ENCODE data around the gene MTCH2.

Gene MTCH2

GRCh38 chr11:47611348-47611794 is 31.0 kb downstream of the MTCH2 start:
- no peak for TF ChIP-seq CTCF (IDR thresholded peaks at IDR 0.05)
- H3K36me3 Mint-ChIP-seq (ENCODE audit: low read depth), result peaks cover 20% of the 10 kb centered on the region
- no peak overlapping the region for H3K4me3 Mint-ChIP-seq
- no peaks in the 10 kb centered on the region for H3K9me3 Mint-ChIP-seq
- DNase-seq, result no peak
- no peaks in the 10 kb centered on the region for H3K27me3 Mint-ChIP-seq (ENCODE audit: low read depth, poor library complexity)
- H3K4me1 Mint-ChIP-seq, result peaks cover 21% of the 10 kb centered on the region
- no peak overlapping the region for H3K27ac Mint-ChIP-seq

GRCh38 chr11:47609675-47610074 is 32.7 kb downstream of the MTCH2 start:
- H3K4me3 Mint-ChIP-seq, result no peak overlapping the region
- H3K4me1 Mint-ChIP-seq, result peaks cover 25% of the 10 kb centered on the region
- no peak for TF ChIP-seq CTCF (IDR thresholded peaks at IDR 0.05)
- peaks cover 23% of the 10 kb centered on the region for H3K36me3 Mint-ChIP-seq (ENCODE audit: low read depth)
- peak overlapping the region; percentile 3 for H3K27ac Mint-ChIP-seq
- H3K27me3 Mint-ChIP-seq (ENCODE audit: low read depth, poor library complexity), result no peaks in the 10 kb centered on the region
- no peaks in the 10 kb centered on the region for H3K9me3 Mint-ChIP-seq
- DNase-seq, result no peak

- H3K36me3 Mint-ChIP-seq (ENCODE audit: low read depth), result peaks cover 23% of the 10 kb centered on the region
- DNase-seq, result no peak
- no peaks in the 10 kb centered on the region for H3K9me3 Mint-ChIP-seq
- peak overlapping the region; percentile 77 for H3K27ac Mint-ChIP-seq
- TF ChIP-seq CTCF (IDR thresholded peaks at IDR 0.05), result no peak
- H3K4me1 Mint-ChIP-seq, result peaks cover 26% of the 10 kb centered on the region
- no peak overlapping the region for H3K4me3 Mint-ChIP-seq
- no peaks in the 10 kb centered on the region for H3K27me3 Mint-ChIP-seq (ENCODE audit: low read depth, poor library complexity)
These were observed 35.0 kb downstream of the MTCH2 start for GRCh38 chr11:47607380-47607779.

- H3K9me3 Mint-ChIP-seq, result no peaks in the 10 kb centered on the region
- H3K27ac Mint-ChIP-seq, result peak overlapping the region; percentile 77
- no peak for TF ChIP-seq CTCF (IDR thresholded peaks at IDR 0.05)
- peak; percentile 33 for DNase-seq
- H3K4me1 Mint-ChIP-seq, result peaks cover 30% of the 10 kb centered on the region
- no peaks in the 10 kb centered on the region for H3K27me3 Mint-ChIP-seq (ENCODE audit: low read depth, poor library complexity)
- peaks cover 20% of the 10 kb centered on the region for H3K36me3 Mint-ChIP-seq (ENCODE audit: low read depth)
- no peak overlapping the region for H3K4me3 Mint-ChIP-seq
These were observed 35.6 kb downstream of the MTCH2 start for GRCh38 chr11:47606731-47607130.

GRCh38 chr11:47605921-47606320 is 36.4 kb downstream of the MTCH2 start:
- Mint-ChIP-seq H3K4me3 (no peak overlapping the region), H3K27me3 (ENCODE audit: low read depth, poor library complexity) (no peaks in the 10 kb centered on the region), H3K27ac (no peak overlapping the region), H3K4me1 (peaks cover 33% of the 10 kb centered on the region), H3K9me3 (no peaks in the 10 kb centered on the region), H3K36me3 (ENCODE audit: low read depth) (peaks cover 16% of the 10 kb centered on the region)
- DNase-seq, result no peak
- TF ChIP-seq CTCF (IDR thresholded peaks at IDR 0.05), result no peak

GRCh38 chr11:47603295-47603694 is 39.1 kb downstream of the MTCH2 start:
- peaks cover 11% of the 10 kb centered on the region for H3K36me3 Mint-ChIP-seq (ENCODE audit: low read depth)
- no peak overlapping the region for H3K4me3 Mint-ChIP-seq
- peaks cover 50% of the 10 kb centered on the region for H3K4me1 Mint-ChIP-seq
- no peak overlapping the region for H3K27ac Mint-ChIP-seq
- no peak for TF ChIP-seq CTCF (IDR thresholded peaks at IDR 0.05)
- no peaks in the 10 kb centered on the region for H3K9me3 Mint-ChIP-seq
- no peak for DNase-seq
- H3K27me3 Mint-ChIP-seq (ENCODE audit: low read depth, poor library complexity), result no peaks in the 10 kb centered on the region

All from nephron progenitor cell (in vitro differentiated cells).